NCI-H1092 (cell line): ENCODE data around the gene SERINC2.

Source experiments
- DNase-seq: peaks from one replicate; lab custom pipeline; 2025; lab: John Stamatoyannopoulos, UW

Gene SERINC2

DNA sequence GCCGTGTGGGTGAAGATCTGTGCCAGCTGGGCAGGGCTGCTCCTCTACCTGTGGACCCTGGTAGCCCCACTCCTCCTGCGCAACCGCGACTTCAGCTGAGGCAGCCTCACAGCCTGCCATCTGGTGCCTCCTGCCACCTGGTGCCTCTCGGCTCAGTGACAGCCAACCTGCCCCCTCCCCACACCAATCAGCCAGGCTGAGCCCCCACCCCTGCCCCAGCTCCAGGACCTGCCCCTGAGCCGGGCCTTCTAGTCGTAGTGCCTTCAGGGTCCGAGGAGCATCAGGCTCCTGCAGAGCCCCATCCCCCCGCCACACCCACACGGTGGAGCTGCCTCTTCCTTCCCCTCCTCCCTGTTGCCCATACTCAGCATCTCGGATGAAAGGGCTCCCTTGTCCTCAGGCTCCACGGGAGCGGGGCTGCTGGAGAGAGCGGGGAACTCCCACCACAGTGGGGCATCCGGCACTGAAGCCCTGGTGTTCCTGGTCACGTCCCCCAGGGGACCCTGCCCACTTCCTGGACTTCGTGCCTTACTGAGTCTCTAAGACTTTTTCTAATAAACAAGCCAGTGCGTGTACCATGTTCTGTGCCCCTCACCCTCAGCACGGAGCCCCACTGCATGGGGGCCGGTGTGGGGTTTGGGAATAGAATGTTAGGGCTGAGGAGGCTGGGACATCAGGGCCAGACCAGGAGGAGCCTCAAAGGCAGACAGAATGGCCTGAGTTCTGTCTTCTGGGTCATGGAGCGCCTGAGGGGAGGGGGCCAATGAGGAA, 21.3 kb downstream of the SERINC2 start:
- no peak for DNase-seq

DNA sequence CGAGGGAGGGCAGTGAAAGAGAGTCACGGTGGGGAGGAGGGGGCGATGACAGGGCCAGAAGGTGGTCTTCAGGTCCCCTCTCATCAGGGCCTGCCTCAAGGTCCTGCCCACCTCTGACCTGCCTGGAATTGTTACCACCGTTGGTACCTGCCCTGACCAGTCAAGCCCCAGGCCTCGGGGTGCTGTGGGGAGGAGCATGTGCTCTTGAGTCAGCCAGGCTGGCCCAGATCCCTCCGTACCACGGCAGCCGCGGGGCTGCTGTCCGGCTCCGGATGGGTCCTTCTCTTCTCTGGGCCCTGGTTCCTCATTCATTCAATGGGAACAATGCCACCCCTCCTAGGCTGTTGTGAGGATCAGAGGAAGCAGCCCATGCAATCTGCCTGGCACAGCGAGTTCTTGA, 22.0 kb downstream of the SERINC2 start:
- DNase-seq = no peak

DNA sequence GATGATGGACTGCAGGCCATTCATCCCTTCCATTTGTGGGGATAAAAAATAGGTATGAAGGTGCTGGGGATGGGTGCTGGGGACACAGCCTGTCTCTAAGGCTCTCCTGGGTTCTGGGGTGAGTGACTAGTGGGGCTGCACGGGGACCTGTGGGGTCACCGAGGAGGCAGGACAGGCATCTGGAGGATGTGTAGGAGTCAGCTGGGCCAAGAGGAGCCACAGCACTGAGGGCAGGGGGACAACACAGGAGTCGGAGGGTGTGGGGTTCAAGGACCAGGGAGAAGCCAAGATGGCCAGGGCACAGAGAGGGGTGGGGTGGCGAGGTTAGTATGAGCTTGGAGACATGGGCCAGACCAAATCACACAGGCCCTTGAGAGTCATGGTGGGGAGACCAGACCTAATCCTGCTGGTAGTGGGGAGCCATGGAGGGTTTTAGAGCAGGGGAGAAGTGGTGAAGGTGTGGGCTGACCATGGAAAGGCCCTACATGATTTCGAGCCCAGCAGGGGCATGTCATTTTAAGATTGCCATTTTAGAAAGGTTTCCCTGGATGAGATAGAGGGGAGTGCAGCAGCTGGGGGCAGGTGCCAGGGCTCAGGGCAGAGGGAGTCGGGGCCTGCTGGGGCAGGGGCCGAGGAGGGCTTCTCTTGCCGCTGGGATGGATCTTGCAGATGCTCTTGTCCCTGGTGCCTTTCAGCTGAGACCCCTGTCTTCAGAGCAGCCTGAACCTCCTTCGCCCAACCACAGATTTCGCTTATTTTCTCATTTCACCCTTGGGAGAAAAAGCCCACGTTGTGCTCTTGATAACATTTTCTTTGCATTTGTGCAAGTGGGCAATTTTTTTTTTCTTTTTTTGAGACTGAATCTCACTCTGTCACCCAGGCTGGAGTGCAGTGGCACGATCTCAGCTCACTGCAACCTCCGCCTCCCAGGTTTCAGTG, 22.7 kb downstream of the SERINC2 start:
- no peak for DNase-seq

DNA sequence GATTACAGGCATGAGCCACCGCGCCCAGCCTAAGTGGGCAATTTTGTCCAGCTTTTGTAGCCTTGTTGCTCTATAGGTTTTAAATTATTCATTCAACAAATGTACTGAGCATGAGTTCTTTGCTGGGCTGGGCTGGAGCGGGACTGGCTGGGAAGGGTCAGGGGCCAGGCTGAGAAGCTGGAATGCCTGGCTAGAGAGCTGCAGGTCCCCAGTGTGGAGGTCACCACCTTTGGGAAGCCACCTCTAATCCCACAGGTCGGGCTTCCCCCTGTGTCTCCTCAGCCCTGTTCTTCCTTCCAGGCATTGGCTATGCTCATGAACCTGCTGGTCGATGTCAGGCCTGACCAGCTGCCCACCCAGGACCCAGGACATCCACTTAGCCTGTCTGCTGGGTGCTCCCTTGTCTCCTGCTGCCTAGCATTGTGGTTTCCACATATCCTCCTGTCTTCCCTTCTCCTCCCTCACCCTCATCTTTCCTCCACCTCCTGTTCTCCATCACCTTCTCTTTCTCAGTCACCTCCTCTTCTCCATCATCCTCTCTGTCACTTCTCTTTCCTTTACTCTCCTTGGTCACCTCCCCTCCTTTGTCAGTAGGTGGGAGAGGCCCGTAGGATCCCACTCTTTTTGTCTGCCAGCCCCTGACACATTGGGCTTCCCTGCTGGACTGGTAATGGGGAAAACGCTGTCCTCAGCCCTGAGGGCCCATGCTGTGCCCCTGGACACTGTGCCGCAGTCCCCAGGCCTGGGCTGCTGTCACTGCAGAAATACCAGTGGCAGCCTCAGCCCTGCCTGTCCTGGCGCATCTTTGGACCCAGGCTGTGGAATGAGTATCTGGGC, 23.8 kb downstream of the SERINC2 start:
- no peak for DNase-seq

DNA sequence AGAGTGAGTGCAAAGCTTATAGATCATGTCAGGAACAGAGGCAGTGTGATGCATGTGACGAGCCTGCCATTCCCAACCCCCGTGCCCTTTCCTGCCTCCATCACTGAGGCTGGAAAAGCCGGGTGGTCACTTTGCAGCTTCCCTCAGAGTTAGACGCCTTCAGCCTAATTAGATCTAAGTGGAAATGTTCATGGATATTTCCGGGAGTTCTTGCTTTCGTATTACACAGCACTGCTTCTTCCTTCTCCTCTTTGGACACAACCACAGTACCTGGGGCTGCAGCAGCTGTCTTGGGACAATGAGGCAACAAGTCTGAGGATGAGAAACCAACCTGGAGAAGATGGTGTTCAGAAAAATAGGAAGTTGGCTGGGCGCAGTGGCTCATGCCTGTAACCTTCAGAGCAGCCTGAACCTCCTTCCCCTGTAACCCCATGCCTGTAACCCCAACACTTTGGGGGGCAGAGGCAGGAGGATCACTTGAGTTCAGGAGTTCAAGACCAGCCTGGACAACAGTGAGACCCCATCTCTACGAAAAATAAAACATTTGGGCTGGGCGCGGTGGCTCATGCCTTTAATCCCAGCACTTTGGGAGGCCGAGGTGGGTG, 24.5 kb downstream of the SERINC2 start:
- no peak for DNase-seq

DNA sequence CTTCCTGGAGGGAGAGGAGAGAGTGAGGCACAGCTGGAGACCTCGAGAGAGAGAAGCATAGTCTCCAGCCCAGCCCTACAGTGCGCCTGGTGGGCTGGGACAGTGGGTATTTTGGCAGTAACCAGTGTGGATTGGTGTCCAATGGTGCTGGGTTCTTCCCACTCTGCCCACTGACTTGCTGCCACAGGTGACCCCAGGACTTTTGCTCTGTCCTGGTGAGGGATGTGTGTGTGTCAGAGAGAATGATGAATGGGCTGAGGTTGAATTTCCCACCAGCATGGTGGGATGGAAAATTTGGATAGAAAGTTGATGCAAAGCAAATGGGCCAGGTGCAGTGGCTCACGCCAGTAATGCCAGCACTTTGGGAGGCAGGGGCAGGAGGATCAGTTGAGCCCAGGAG, 26.3 kb downstream of the SERINC2 start:
- DNase-seq = no peak

DNA sequence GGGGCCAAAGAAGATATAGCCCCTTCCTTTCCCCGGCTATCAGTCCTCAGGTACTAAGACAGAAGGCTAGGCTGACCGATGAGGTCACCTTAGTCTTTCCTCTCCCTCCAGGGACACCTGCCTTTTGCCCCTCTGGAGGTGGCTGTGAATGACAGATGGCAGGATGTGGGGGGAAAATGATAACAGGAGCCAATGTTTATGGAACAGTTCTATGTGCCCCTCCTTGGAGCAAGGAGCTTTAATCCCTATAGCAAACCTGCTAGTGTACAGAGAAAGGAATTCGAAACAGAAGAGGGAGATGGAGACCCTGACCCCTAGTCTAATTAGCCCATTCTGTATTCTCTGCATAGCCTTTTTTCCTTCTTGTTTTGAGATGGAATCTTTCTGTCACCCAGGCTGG, 28.1 kb downstream of the SERINC2 start:
- no peak for DNase-seq

DNA sequence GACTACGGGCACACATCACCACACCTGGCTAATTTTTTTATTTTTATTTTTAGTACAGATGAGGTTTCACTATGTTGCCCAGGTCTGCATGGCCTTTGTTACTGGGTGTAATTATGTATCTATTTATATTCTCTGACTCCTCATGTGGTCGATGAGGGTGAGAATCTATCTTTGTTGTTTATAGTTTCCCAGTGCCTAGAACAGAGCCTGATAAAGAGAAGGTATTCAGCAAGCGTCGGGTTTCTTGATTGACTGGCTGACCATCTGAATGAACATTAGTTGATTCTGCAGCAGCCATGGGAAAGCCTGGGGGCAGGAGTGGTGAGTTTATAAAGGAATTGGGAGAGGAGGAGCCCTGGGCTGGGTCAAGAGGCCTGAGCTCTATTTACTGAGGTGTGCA, 28.5 kb downstream of the SERINC2 start:
- no peak for DNase-seq

DNA sequence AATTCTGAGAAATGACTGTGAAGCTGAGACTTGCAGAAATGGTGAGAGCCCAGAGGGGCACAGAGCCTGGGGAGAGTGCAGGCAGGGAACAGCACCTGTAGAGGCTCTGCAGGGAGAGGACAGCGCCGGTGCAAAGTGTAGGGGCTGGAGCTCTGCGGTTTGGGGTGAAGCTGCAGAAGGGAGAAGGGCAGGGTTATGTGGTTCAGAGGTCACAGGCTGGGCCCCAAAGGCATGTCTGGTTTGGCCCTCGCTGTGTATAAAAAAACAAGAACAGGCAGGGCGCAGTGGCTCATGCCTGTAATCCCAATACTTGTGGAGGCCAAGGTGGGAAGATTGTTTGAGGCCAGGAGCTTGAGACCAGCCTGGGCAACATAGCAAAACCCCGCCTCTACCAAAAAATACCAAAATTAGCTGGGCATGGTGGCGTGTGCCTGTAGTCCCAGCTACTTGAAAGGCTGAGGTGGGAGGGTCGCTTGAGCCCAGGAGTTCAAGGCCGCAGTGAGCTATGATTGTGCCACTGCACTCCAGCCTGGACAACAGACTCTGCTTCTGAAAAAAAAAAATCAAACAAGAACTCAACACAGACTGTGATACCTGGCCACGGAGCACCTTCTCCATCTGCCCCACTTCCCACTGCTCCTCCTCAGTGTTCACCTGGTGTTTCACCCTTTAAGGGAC, 29.1 kb downstream of the SERINC2 start:
- no peak for DNase-seq

DNA sequence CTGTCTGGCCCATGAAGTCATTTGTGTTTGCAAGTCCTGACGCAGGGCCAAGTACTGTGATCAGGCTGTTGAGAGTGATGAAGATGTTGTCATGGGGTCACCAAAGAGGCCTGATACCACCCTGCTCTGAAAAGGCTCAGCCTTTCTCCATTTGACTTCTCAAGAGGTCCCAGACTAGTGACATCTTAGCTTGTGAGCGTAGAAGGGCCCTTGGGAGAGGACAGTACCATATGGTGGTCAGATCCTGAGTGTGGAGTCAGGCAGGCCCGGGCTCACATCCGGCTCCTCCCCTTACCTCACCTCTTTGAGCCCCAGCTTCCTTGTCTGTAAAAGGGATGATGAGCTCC, 29.6 kb downstream of the SERINC2 start:
- DNase-seq = no peak

DNA sequence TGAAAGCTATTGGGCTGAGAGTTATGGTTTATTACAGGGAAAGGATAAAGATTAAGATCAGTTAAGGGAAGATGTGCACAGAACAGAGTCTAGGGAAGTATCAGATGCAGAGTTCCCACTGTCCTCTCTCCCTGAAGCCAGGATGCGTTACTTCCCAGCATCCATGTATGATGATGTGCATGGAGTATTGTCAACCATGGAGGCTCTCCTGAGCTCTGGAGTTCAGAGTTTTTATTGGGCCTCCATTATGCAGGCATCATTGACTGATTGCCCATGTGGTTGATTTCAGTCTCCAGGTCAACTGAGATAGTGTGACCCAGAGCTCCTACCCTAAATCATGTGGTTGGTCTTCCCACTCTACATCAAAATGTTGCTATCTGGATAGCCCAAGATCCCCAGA, 30.7 kb downstream of the SERINC2 start:
- DNase-seq = no peak

DNA sequence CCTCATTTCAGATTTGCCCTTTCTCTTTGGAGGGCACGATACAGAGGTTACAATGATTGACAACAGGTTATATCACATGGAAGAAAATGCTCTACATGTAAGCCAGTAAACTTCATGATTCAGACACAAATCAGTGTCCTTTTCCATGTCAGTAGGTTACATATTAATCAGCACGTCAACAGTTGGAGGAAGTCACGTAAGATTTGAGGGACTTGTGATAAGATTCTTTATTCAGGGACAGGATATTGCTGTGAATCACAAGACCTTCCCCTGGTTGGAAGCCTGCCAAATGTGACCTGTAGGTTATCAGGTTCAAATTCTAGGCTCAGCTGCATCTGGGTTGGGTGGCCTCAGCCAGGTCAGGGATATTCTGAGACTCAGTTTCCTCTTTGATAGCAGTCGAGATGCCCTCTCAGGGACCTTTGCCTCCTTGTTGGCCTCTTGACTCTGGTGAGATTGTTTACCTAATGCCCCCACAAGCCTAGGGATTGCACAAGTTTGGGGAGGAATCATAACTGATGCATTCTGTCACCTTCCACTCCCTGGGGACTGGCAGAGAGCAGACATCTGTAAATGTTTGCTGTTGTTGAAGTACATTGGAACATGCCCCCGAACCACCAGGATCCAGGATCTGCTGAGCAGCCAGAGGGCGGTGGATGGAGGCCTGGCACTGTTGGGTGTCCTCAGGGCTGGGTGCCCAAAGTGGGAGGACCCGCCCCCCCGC, 31.9 kb downstream of the SERINC2 start:
- no peak for DNase-seq

DNA sequence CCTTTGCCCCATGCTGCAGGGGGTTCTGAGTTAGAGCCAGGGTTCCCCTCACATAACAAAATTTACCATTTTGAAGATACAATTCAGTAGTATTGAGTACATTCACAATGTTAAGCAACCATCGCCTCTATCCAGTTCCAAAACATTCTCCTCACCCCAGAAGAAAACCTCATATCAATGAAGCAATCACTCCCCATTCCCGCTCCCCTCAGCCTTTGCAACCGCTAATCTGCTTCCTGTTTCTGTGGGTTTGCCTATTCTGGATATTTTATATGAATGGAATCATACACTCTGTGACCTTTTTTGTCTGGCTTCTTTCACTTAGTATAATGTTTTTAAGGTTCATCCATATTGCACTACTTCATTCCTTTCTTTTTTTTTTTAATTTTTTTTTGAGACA, 32.9 kb downstream of the SERINC2 start:
- DNase-seq = no peak

DNA sequence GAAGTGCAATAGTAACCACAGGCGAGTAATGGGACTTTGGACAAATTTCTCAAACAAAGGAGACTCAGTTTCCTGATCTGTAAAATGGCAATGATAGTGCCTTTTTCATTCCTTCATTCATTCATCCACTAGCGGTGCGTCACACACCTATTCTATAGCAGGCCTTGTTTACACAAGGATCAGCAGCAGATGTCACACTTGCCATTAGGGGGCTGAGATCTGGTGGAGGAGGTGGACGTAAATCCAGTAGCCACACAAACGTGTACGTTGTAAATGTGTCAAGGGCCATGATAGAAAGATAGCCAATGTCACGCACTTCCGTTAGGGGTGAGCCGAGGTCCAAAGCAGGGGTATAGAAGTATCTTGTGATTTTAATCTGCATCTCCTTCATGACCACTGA, 34.2 kb downstream of the SERINC2 start:
- DNase-seq = no peak

DNA sequence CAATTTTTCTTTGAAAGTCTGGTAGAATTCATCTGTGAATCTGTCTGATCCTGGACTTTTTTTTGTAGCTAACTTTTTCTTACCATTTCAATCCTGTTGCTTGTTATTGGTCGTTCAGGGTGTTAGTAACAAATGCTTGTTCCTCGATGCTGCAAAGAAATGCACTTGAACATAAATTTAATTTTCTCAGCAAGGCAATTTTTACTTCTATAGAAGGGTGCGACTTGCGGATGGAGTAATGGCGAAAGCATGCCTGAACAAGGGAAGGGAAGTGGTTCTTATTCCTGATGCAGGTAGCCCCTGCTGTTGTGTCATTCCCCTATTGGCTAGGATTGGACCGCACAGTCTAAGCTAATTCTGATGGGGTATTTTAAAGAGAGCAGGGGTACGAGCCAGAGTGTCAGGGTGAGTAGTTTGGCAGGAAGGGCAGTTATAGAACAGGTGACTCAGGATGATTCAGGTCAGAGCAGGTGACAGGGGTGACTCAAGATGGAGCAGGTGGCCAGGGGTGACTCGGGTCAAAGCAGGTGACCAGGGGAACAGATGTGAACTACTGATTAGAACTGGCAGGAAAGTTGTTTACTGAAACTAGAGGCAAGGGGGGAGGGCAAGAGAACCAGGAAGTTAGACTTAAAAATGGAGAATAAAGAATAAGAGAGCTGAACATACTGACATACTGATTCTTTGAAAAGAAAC, 40.5 kb downstream of the SERINC2 start:
- DNase-seq = no peak

DNA sequence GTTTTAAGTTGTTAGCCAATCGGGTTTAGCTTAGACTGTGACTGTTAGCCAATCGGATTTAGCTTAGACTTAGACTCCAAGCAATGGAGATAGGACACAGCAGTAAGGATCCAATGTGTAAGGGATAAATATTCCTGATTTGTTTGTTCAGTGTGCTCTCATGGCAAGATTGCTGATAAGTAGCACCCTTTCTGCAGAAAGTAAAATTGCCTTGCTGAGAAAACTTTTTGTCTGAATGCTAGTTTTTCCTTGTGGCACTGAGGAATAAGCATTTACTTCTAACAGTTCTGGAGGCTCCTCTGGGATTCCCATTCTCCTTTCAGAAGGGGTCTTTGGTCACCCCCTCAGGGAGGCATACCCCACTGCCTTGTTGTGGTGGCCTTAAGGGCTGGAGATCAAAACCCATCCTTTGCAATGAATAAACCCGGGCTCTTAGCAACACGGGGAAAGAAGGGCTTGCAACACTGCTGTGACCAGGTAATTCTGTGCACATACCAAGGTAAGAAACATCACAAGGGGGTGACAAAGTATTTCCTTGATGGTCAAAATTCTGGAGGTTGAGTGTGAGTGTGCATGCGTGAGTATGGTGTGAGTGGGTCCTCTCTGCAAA, 45.4 kb downstream of the SERINC2 start:
- DNase-seq = no peak

DNA sequence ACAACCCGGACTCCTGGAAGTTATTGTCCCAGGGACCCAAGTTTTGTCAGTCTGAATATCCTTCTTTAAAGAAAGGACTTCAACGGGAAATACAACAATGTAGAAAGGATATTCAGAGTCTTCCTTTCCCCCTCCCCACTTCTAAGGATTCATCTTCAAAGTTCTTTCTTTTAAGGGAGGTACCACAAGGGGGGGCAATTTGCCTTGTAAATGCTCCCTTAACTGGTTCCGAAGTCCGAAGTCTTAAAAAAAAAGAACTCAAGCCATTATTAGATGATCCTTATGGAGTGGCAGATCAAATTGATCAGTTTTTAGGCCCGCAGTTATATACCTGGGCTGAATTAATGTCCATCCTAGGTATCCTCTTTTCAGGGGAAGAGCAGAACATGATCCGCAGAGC, 47.0 kb downstream of the SERINC2 start:
- DNase-seq = no peak

DNA sequence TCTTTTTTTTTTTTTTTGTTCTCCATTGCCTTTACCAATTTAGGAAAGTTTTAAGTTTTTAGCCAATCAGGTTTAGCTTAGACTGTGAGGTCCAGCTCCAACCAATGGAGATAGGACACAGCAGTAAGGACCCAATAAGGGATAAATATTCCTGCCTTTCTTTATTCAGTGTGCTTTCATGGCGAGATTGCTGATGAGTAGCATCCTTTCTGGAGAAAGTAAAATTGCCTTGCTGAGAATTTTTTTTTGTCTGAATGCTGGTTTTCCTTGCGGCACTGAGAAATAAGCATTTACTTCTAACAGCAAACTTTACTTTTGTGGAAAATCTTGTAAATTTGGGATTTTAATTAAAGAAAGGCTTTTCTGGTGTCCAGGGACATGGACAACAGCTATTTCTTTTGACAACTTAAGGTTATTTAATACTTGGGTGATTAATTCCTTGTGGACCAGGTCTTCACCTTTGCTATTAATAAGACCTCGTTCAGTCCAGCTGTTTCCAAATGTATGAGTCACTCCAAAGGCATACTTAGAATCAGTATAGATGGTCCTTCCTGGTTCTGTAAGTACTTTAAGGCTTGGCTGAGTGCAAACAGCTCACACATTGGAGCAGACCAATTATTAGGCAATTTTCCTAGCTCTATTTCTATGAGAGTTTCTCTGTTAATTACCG, 54.1 kb downstream of the SERINC2 start:
- no peak for DNase-seq

DNA sequence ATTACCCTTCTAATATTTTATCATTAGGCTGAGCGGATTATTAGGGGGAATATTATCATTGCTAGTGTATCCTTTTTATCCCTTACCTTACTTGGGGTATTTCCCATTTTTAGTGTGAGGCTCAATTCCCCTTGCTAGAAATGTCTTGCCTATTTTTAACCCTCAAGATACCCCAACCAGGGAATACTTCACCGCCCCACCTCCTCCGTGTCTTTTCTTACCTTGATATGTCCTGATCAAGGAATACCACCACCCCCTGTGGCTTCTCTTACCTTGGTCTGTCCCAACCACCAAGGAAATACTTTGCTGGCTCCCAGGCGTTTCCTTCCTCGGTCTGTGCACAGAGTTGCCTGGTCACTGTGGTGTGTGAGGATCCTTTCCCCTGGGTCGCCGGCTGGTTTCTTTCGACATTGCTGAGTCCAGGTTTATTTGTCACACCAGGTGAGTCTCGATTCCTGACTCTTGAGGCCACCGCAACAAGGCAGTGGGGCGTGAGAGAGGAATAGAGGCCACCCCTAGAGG, 57.8 kb downstream of the SERINC2 start:
- no peak for DNase-seq
